ENCODE results near the gene MED25.

The MED25 gene

GRCh38 chr19:49849433-49850220, 31.5 kb downstream of the MED25 start:
- Histone ChIP-seq H3K27ac (replicated peaks) (no peak overlapping the region; the same call in 1 of the 2 replicates), H3K4me3 (replicated peaks; ENCODE audit: insufficient read depth, low read length) (no peak overlapping the region; the same call in 1 of the 2 replicates)

GRCh38 chr19:49850221-49850486, 32.1 kb downstream of the MED25 start:
- Histone ChIP-seq H3K27me3 (ENCODE audit: insufficient read depth, poor library complexity, severe bottlenecking) (no peaks in the 10 kb centered on the region), H3K4me3 (replicated peaks; ENCODE audit: insufficient read depth, low read length) (peak overlapping the region; percentile 74), H3K27ac (replicated peaks) (peak overlapping the region; percentile 97)
- DNase-seq (ENCODE audit: low read depth in 1 of 2, low spot score in 1 of 2), result no peak
- no peak for TF ChIP-seq GABPA (IDR thresholded peaks at IDR 0.05; ENCODE audit: low read depth)

More at GRCh38 chr19:49849433-49850220, 31.5 kb downstream of the MED25 start:
- TF ChIP-seq GABPA (IDR thresholded peaks at IDR 0.05; ENCODE audit: low read depth), result no peak
- no peaks in the 10 kb centered on the region for H3K27me3 ChIP-seq (ENCODE audit: insufficient read depth, poor library complexity, severe bottlenecking)
- no peak for DNase-seq (ENCODE audit: low read depth in 1 of 2, low spot score in 1 of 2)

GRCh38 chr19:49850487-49851342, 32.6 kb downstream of the MED25 start, which contains the start of gene PTOV1:
TSS of gene PTOV1 (plus strand) at chr19:49851159.
- DNase-seq (ENCODE audit: low read depth in 1 of 2, low spot score in 1 of 2), result peak; percentile 83 to 89
- H3K27ac ChIP-seq (replicated peaks), result peak within 1 kb of the TSS; percentile 97
- peak within 1 kb of the TSS; percentile 74 for H3K4me3 ChIP-seq (replicated peaks; ENCODE audit: insufficient read depth, low read length)
- H3K27me3 ChIP-seq (ENCODE audit: insufficient read depth, poor library complexity, severe bottlenecking), result no peaks in the 10 kb centered on the region
- TF ChIP-seq REST (IDR thresholded peaks at IDR 0.05; ENCODE audit: insufficient replicate concordance, low read depth) (no peak), SPI1 (IDR thresholded peaks at IDR 0.05; ENCODE audit: borderline replicate concordance, low read depth) (no peak), GABPA (IDR thresholded peaks at IDR 0.05; ENCODE audit: low read depth) (peak; percentile 28; the same call in 1 of the 2 replicates), CTCF (IDR thresholded peaks at IDR 0.05; ENCODE audit: insufficient read depth, low read length) (no peak), POLR2AphosphoS5 (IDR thresholded peaks at IDR 0.05; ENCODE audit: low read depth) (peak; percentile 65; the same call in 1 of the 2 replicates)

GRCh38 chr19:49851456-49852259, 33.6 kb downstream of the MED25 start:
- H3K4me3 ChIP-seq (replicated peaks; ENCODE audit: insufficient read depth, low read length), result peak overlapping the region; percentile 74
- peak overlapping the region; percentile 49; the same call in 1 of the 2 replicates for H3K27ac ChIP-seq (replicated peaks)
- DNase-seq (ENCODE audit: low read depth in 1 of 2, low spot score in 1 of 2), result no peak
- no peak for TF ChIP-seq REST (IDR thresholded peaks at IDR 0.05; ENCODE audit: insufficient replicate concordance, low read depth)
- TF ChIP-seq SPI1 (IDR thresholded peaks at IDR 0.05; ENCODE audit: borderline replicate concordance, low read depth), result no peak
- TF ChIP-seq GABPA (IDR thresholded peaks at IDR 0.05; ENCODE audit: low read depth), result no peak
- TF ChIP-seq POLR2AphosphoS5 (IDR thresholded peaks at IDR 0.05; ENCODE audit: low read depth), result no peak
- TF ChIP-seq CTCF (IDR thresholded peaks at IDR 0.05; ENCODE audit: insufficient read depth, low read length), result no peak
- no peaks in the 10 kb centered on the region for H3K27me3 ChIP-seq (ENCODE audit: insufficient read depth, poor library complexity, severe bottlenecking)
